Activated naive CD8-positive, alpha-beta T cell treated with anti-CD3 and anti-CD28 coated beads, Interleukin-2, amount 10 ng/mL, durations not matched to agents 7 days and 5 days (primary cell): ENCODE data around the gene TLCD1. TPM values are rescaled to one million over a fixed set of nuclear protein-coding genes. Genes with fewer than 3 reads are reported as not detected.

Experiments used
- total RNA-seq, 2 experiments: library from RNA; stranded (reverse); gene quantifications; one replicate each; pipeline ENCODE4 v1.2.3, GENCODE V29; 2021

The TLCD1 gene
- total RNA-seq, 2 experiments from 2014 or later, result 1.6 to 2.2 TPM

Other genes starting within 250 kb of the TLCD1 start
- gene FOXN1, start 219.9 kb downstream of the TLCD1 start, total RNA-seq, result not detected
- 10 to 100 TPM; 54.9 to 57.8 TPM for gene UNC119, start 173.6 kb downstream of the TLCD1 start, total RNA-seq
- 10 to 100 TPM; 60.5 to 63.1 TPM for gene PIGS, start 154.7 kb downstream of the TLCD1 start, total RNA-seq
- 100 to 1,000 TPM; 142 to 154 TPM for gene ALDOC, start 149.3 kb downstream of the TLCD1 start, total RNA-seq
- gene SPAG5, start 127.2 kb downstream of the TLCD1 start, total RNA-seq, result 100 to 1,000 TPM; 109 to 118 TPM
- gene RSKR, start 112.0 kb downstream of the TLCD1 start, total RNA-seq, result 10 to 100 TPM; 20.7 to 24.9 TPM
- gene BLTP2, start 81.1 kb downstream of the TLCD1 start, total RNA-seq, result 100 to 1,000 TPM; 144 to 157 TPM
- 10 to 100 TPM; 47.3 to 50.1 TPM for gene SDF2, start 64.3 kb downstream of the TLCD1 start, total RNA-seq
- 10 to 100 TPM; 81.4 to 87.1 TPM for gene SUPT6H, start 64.0 kb downstream of the TLCD1 start, total RNA-seq
- 10 to 100 TPM; 12.0 to 12.1 TPM for gene PROCA1, start 14.3 kb downstream of the TLCD1 start, total RNA-seq
- gene RAB34, start 8.4 kb downstream of the TLCD1 start, total RNA-seq, result 1 to 10 TPM; 7.3 to 8.2 TPM
- gene RPL23A, start 6.2 kb downstream of the TLCD1 start, total RNA-seq, result 1,000 to 10,000 TPM; 2,286 to 2,290 TPM
- 1 to 10 TPM; 7.1 to 8.9 TPM for gene NEK8, start 2.6 kb upstream of the TLCD1 start, total RNA-seq
- 10 to 100 TPM; 48.1 to 55.3 TPM for gene TRAF4, start 17.8 kb upstream of the TLCD1 start, total RNA-seq
- 10 to 100 TPM; 17.0 to 21.2 TPM for gene FAM222B, start 116.6 kb upstream of the TLCD1 start, total RNA-seq
- gene ERAL1, start 128.8 kb upstream of the TLCD1 start, total RNA-seq, result 10 to 100 TPM; 34.3 to 37.6 TPM
- 100 to 1,000 TPM; 195 to 216 TPM for gene FLOT2, start 171.5 kb upstream of the TLCD1 start, total RNA-seq
- 10 to 100 TPM; 31.6 to 32.0 TPM for gene DHRS13, start 176.8 kb upstream of the TLCD1 start, total RNA-seq
- gene PHF12, start 225.3 kb upstream of the TLCD1 start, total RNA-seq, result 10 to 100 TPM; 98.6 to 99.9 TPM